SK-N-SH treated with all-trans-retinoic acid at 6 μM for 48 hours (cell line): ENCODE measurements around the gene MAML2.

ENCODE experiments used
- ARNTL ChIP-seq: fragments of 450-650 bp; formaldehyde crosslinking; IDR thresholded peaks from 2 replicates; pipeline ENCODE4 v1.5.0; 2020; ENCODE audit warnings: low read depth, mild to moderate bottlenecking, moderate library complexity, borderline replicate concordance
- ESRRG ChIP-seq: fragments of 250-450 bp; sonication (Bioruptor Pico); IDR thresholded peaks from 2 replicates; pipeline ENCODE4 v1.6.1; 2021; ENCODE audit warnings: mild to moderate bottlenecking
- ISL1 ChIP-seq: fragments of 250-450 bp; sonication (Bioruptor Pico); IDR thresholded peaks from 2 replicates; pipeline ENCODE4 v2.1.2; 2022; ENCODE audit warnings: mild to moderate bottlenecking, moderate library complexity
- OSR1 ChIP-seq: fragments of 250-450 bp; sonication (Bioruptor Pico); IDR thresholded peaks from 2 replicates; pipeline ENCODE4 v1.8.0; 2022; ENCODE audit warnings: moderate library complexity, mild to moderate bottlenecking, inconsistent platforms
- RARB ChIP-seq: fragments of 250-450 bp; sonication (Bioruptor Pico); IDR thresholded peaks from 2 replicates; pipeline ENCODE4 v1.8.0; 2021; ENCODE audit warnings: mild to moderate bottlenecking, moderate library complexity
- TCF4 ChIP-seq: fragments of 250-450 bp; sonication (Bioruptor Pico); IDR thresholded peaks from 2 replicates; pipeline ENCODE4 v1.8.0; 2021; ENCODE audit warnings: mild to moderate bottlenecking, moderate library complexity, borderline replicate concordance
- ZFP30 ChIP-seq: fragments of 450-650 bp; formaldehyde crosslinking; IDR thresholded peaks from 2 replicates; pipeline ENCODE4 v1.5.0; 2022; ENCODE audit warnings: mild to moderate bottlenecking, moderate library complexity
- TF ChIP-seq, protein P1 (sequence below): fragments of 250-450 bp; sonication (Bioruptor Pico); IDR thresholded peaks from 2 replicates; pipeline ENCODE4 v1.8.0; 2020; ENCODE audit warnings: mild to moderate bottlenecking, moderate library complexity, borderline replicate concordance

DNA sequence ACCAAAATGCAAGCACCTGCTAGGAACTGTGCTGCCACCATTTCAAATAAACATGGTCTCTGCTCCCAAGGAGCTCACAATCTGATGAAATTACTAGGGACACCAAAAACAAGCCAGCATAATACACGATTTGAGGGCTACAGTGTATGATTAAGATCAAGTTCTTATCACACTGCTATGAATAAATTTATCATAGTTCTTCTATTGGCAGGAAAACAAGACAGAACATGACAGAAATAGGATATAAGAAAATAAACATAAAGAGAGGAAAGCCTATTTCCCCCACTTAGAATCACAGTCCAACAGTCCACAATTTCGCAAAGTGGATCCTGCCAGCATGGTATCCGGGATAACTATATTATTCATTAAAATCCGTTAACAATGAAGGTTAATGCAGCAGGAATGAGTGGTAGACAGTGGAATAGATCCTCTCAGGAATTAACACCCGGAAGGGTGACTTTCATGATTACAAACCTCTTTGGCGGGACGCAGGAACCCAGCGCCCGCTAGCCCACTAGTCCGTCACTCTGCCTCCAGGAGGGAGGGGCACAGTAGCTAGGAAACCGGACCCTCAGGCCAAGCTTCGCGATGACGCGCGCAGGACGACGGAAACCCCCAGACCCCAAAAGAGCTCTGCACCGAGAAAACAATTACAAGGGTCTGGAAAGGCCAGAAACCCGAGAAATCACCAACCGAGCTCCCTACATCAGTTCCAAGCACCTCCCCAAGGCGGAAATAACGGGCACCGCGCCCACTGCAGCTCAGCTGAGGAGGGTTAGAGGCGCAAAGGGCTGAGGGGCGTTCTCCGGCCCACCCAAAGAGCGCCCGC, 46.1 kb upstream of the MAML2 start:
- no peak for TF ChIP-seq ARNTL (CRISPR knock-in tag)
- TF ChIP-seq, protein P1, sequence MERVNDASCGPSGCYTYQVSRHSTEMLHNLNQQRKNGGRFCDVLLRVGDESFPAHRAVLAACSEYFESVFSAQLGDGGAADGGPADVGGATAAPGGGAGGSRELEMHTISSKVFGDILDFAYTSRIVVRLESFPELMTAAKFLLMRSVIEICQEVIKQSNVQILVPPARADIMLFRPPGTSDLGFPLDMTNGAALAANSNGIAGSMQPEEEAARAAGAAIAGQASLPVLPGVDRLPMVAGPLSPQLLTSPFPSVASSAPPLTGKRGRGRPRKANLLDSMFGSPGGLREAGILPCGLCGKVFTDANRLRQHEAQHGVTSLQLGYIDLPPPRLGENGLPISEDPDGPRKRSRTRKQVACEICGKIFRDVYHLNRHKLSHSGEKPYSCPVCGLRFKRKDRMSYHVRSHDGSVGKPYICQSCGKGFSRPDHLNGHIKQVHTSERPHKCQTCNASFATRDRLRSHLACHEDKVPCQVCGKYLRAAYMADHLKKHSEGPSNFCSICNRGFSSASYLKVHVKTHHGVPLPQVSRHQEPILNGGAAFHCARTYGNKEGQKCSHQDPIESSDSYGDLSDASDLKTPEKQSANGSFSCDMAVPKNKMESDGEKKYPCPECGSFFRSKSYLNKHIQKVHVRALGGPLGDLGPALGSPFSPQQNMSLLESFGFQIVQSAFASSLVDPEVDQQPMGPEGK (CRISPR knock-in tag) = 0 out of 2 replicates have a peak, but pooled peaks have one; percentile 32
- no peak for TF ChIP-seq OSR1 (CRISPR knock-in tag)
- no peak for TF ChIP-seq TCF4 (CRISPR knock-in tag)
- TF ChIP-seq RARB (CRISPR knock-in tag) = no peak
- no peak for TF ChIP-seq ZFP30 (CRISPR knock-in tag)
- no peak for TF ChIP-seq ISL1 (CRISPR knock-in tag)
- no peak for TF ChIP-seq ESRRG
